GM12873 (cell line): ENCODE data around the gene PHLPP2.

Source experiments
- CTCF ChIP-seq: IDR thresholded peaks from 2 replicates; pipeline ENCODE4 v1.5.1; 2012; ENCODE audit warnings: low read depth, mild to moderate bottlenecking, moderate library complexity, low read length, control low read depth; ENCODE audit not compliant: insufficient read depth; ENCODE audit errors: missing control alignments

Gene PHLPP2

GRCh38 chr16:71675380-71675779 is 49.1 kb downstream of the PHLPP2 start:
- TF ChIP-seq CTCF = no peak

- no peak for TF ChIP-seq CTCF
Measured at GRCh38 chr16:71674229-71674628, 50.3 kb downstream of the PHLPP2 start.

- TF ChIP-seq CTCF = no peak
Measured at GRCh38 chr16:71673582-71673973, 50.9 kb downstream of the PHLPP2 start.

- no peak for TF ChIP-seq CTCF
Measured at GRCh38 chr16:71672803-71673581, 51.5 kb downstream of the PHLPP2 start.

- TF ChIP-seq CTCF = no peak
Measured at GRCh38 chr16:71672125-71672524, 52.4 kb downstream of the PHLPP2 start.

- TF ChIP-seq CTCF = no peak
Measured at GRCh38 chr16:71671165-71671564, 53.3 kb downstream of the PHLPP2 start.

GRCh38 chr16:71670537-71670936 is 54.0 kb downstream of the PHLPP2 start:
- TF ChIP-seq CTCF = no peak
